Colonic mucosa (tissue), 4 donors: ENCODE results near the gene NGF. TPM values are rescaled to one million over a fixed set of nuclear protein-coding genes. Genes with fewer than 3 reads are reported as not detected.

Experiments used
- DNase-seq: peaks from one replicate; pipeline ENCODE4 v3.0.0-alpha.2; 2020
- H3K27ac ChIP-seq: fragments of 200-600 bp; one replicate; pipeline ENCODE4 v1.8.0; 2021
- H3K27me3 ChIP-seq: fragments of 200-600 bp; one replicate; pipeline ENCODE4 v1.8.0; 2021
- H3K36me3 ChIP-seq: fragments of 200-600 bp; one replicate; pipeline ENCODE4 v1.8.0; 2021
- H3K4me1 ChIP-seq: fragments of 200-600 bp; one replicate; pipeline ENCODE4 v1.8.0; 2021; ENCODE audit warnings: mild to moderate bottlenecking
- H3K4me3 ChIP-seq: fragments of 200-600 bp; one replicate; pipeline ENCODE4 v1.8.0; 2021
- H3K9ac ChIP-seq, 2 donors: one replicate each; pipeline ENCODE4 v1.7.0; 2013; ENCODE audit warnings: control low read depth in 2 of 2, low read depth in 2 of 2, low read length in 2 of 2
- H3K9me3 ChIP-seq: fragments of 200-600 bp; one replicate; pipeline ENCODE4 v1.8.0; 2021
- intact Hi-C: fragments of 100-400 bp; cut with DNase I; formaldehyde crosslinking; loops from one replicate; pipeline ENCODE4 v1.14.1; 2022
- total RNA-seq, 2 donors: library from RNA; stranded (reverse); fragmentation: NEBNext Ultra II Directional in 1 of 2; extraction: Animal tissue kit (Norgen Biotek cat#: 25700) in 1 of 2; gene quantifications; one replicate each; pipeline ENCODE4 v1.2.1, GENCODE V29; 2021
- TF ChIP-seq, protein P1 (sequence below): fragments of 200-600 bp; IDR thresholded peaks from one replicate; pipeline ENCODE4 v1.8.0; 2022; ENCODE audit warnings: antibody characterized with exemption, mild to moderate bottlenecking
- donor health status: healthy.
- donor health status: DM: no; HTN: no; CAD: no.
- donor health status: DM: no; HTN: no; CAD: no.

The NGF gene
- total RNA-seq, 2 donors from 2014 or later = 0.64 TPM; not detected in 1

DNA sequence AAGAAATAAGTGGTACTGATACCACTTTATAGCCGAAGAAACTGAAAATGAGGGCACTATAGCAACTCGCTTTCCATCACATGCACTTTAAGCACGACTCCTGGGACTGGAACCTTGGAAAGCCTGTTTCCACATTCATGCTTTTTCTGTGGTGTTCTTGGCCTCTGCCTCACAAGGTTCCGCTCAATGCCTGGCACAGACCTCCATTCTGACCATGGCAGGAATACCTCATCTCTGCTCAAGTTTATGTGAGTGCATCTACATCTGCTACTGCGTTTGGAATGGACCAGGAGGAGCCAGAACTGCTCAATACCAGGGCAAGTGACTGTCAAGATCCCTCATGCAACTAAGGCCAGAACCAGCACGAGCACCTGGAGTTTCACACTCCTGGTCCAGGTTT is 11.6 kb downstream of the NGF start:
- no peaks in the 10 kb centered on the region for H3K27me3 ChIP-seq
- intact Hi-C loops = no loop called here
- H3K4me1 ChIP-seq = no peaks in the 10 kb centered on the region
- H3K9me3 ChIP-seq = no peaks in the 10 kb centered on the region
- H3K4me3 ChIP-seq = no peak overlapping the region
- H3K36me3 ChIP-seq = no peaks in the 10 kb centered on the region
- H3K27ac ChIP-seq = no peak overlapping the region
- no peak overlapping the region for H3K9ac ChIP-seq
- TF ChIP-seq, protein P1, sequence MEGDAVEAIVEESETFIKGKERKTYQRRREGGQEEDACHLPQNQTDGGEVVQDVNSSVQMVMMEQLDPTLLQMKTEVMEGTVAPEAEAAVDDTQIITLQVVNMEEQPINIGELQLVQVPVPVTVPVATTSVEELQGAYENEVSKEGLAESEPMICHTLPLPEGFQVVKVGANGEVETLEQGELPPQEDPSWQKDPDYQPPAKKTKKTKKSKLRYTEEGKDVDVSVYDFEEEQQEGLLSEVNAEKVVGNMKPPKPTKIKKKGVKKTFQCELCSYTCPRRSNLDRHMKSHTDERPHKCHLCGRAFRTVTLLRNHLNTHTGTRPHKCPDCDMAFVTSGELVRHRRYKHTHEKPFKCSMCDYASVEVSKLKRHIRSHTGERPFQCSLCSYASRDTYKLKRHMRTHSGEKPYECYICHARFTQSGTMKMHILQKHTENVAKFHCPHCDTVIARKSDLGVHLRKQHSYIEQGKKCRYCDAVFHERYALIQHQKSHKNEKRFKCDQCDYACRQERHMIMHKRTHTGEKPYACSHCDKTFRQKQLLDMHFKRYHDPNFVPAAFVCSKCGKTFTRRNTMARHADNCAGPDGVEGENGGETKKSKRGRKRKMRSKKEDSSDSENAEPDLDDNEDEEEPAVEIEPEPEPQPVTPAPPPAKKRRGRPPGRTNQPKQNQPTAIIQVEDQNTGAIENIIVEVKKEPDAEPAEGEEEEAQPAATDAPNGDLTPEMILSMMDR = no peak
- DNase-seq = no peak

DNA sequence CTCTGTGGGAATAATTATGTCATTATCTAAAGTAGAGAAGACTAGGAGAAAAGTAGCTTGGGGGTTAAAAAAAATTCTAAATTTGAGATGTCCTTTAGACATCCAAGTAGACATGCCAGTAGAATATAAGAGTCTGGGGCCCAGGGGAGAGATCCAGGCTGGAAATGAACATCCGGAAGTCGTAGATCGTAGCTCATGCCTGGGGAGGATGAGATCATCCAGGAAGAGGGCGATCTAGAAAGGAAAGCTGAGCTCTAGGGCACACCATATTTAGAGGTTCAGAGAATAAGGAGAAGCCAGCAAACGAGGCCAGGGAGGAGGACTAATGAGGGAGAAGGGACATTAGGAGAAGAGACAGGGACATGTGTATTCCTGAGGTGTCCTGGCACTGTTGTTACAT is 12.2 kb downstream of the NGF start:
- H3K4me1 ChIP-seq = no peaks in the 10 kb centered on the region
- H3K9ac ChIP-seq = no peak overlapping the region
- intact Hi-C loops = no loop called here
- DNase-seq = no peak
- TF ChIP-seq, protein P1 = no peak
- no peak overlapping the region for H3K4me3 ChIP-seq
- H3K9me3 ChIP-seq = no peaks in the 10 kb centered on the region
- H3K36me3 ChIP-seq = no peaks in the 10 kb centered on the region
- no peaks in the 10 kb centered on the region for H3K27me3 ChIP-seq
- H3K27ac ChIP-seq = no peak overlapping the region

GRCh38 chr1:115324649-115325420 is 13.2 kb downstream of the NGF start:
- TF ChIP-seq, protein P1 = no peak
- intact Hi-C loops = no loop called here
- Histone ChIP-seq H3K9ac (no peak overlapping the region), H3K27ac (no peak overlapping the region), H3K4me1 (no peaks in the 10 kb centered on the region), H3K4me3 (no peak overlapping the region), H3K27me3 (no peaks in the 10 kb centered on the region), H3K36me3 (no peaks in the 10 kb centered on the region), H3K9me3 (no peaks in the 10 kb centered on the region)
- DNase-seq = no peak

DNA sequence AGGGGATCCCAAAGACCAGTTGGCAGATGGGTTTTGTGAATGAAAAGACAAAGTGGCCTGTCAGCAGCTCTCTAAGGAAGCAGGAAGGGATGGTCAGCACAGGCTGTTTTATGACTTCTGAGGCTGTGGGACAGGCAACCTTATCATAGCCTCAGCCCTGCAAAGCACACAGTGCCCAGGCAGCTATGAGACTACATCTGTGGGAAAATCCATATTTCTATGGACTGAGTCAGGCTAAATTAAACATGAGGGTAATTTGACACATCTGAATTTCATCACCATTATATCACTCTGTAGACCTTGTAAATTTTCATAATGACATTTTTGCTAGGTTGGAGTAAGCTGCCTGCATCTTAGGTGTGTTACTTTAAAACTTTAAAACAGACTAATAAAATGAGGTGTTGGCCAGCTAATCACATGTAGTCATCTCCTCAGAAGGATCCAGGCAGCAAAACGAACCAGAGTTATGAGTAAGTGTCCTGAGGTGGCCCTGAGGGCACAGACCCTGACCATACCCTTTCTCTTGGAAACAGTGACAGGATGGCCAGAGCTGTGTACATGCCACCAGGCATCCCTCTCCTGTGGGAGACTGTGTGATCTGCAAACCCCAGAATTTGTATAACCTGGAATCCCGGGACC is 14.6 kb downstream of the NGF start:
- TF ChIP-seq, protein P1 = no peak
- DNase-seq = peak; percentile 61
- Histone ChIP-seq H3K36me3 (no peaks in the 10 kb centered on the region), H3K4me3 (no peak overlapping the region), H3K9me3 (no peaks in the 10 kb centered on the region), H3K27ac (peak overlapping the region; percentile 62), H3K9ac (no peak overlapping the region), H3K4me1 (no peaks in the 10 kb centered on the region), H3K27me3 (no peaks in the 10 kb centered on the region)
- intact Hi-C loops = no loop called here

DNA sequence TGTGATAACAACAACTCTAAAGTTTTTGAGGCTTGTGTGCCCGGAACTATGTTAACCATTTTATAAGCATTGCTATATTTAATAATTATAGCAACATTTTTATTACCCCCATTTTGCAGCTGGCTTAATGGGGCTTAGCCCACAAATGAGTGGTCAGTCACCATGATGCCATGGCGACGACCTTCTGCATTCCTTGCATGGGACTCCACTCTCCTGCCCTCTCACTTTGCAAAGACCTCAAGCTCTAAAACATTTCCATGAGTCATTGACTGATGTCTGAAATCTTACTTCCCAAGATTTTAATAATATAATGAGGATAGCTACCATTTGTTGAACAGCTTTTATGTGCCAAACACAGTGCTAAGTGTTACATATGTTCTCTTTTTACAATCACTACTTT is 15.4 kb downstream of the NGF start:
- Histone ChIP-seq H3K9ac (no peak overlapping the region), H3K9me3 (no peaks in the 10 kb centered on the region), H3K27me3 (no peaks in the 10 kb centered on the region), H3K4me3 (no peak overlapping the region), H3K27ac (peak overlapping the region; percentile 62), H3K4me1 (no peaks in the 10 kb centered on the region), H3K36me3 (no peaks in the 10 kb centered on the region)
- TF ChIP-seq, protein P1 = no peak
- no peak for DNase-seq
- intact Hi-C loops = no loop called here
